Liver (tissue), 9 donors: ENCODE measurements around the gene CRYGA. TPM values are rescaled to one million over a fixed set of nuclear protein-coding genes. Genes with fewer than 3 reads are reported as not detected.

Experiments
- DNase-seq: peaks from one replicate; pipeline ENCODE4 v3.0.0-alpha.2; 2017; ENCODE audit warnings: low spot score
- H3K27ac ChIP-seq, 2 donors: one replicate each; pipeline ENCODE4 v1.7.0; 2013; ENCODE audit warnings: inconsistent platforms in 2 of 2, low read length in 2 of 2, control low read depth in 1 of 2, low read depth in 1 of 2, mild to moderate bottlenecking in 1 of 2
- H3K27me3 ChIP-seq, 4 donors: one replicate each; pipeline versions ENCODE4 v1.6.1 to v1.7.0; 2013; ENCODE audit warnings: low read length in 3 of 4, inconsistent platforms in 1 of 4, mild to moderate bottlenecking in 1 of 4, moderate library complexity in 1 of 4; ENCODE audit not compliant: control insufficient read depth in 4 of 4, insufficient read depth in 4 of 4
- H3K36me3 ChIP-seq, 4 donors: one replicate each; pipeline versions ENCODE4 v1.6.1 to v1.7.0; 2013; ENCODE audit warnings: low read length in 3 of 4, mild to moderate bottlenecking in 3 of 4, low read depth in 1 of 4, moderate library complexity in 1 of 4; ENCODE audit not compliant: control insufficient read depth in 4 of 4, insufficient read depth in 3 of 4
- H3K4me1 ChIP-seq, 4 donors: one replicate each; pipeline versions ENCODE4 v1.6.1 to v1.7.0; 2013; ENCODE audit warnings: low read length in 3 of 4, mild to moderate bottlenecking in 3 of 4, moderate library complexity in 1 of 4; ENCODE audit not compliant: control insufficient read depth in 4 of 4, insufficient read depth in 4 of 4
- H3K4me3 ChIP-seq, 3 donors: one replicate each; pipeline versions ENCODE4 v1.6.1 to v1.7.0; 2013; ENCODE audit warnings: low read length in 3 of 3, control low read depth in 1 of 3, low read depth in 1 of 3, mild to moderate bottlenecking in 1 of 3
- H3K9ac ChIP-seq, 2 donors: one replicate each; pipeline ENCODE4 v1.7.0; 2013; ENCODE audit warnings: low read length in 2 of 2, mild to moderate bottlenecking in 2 of 2, moderate library complexity in 2 of 2, control low read depth in 1 of 2, low read depth in 1 of 2
- H3K9me3 ChIP-seq, 4 donors: one replicate each; pipeline versions ENCODE4 v1.6.1 to v1.7.0; 2013; ENCODE audit warnings: low read length in 3 of 4; ENCODE audit not compliant: control insufficient read depth in 4 of 4
- EGR1 ChIP-seq, 2 donors: IDR thresholded peaks; 2 replicates each; pipeline ENCODE4 v1.6.1; 2016 to 2018; ENCODE audit warnings: antibody characterized with exemption in 2 of 2, low read depth in 2 of 2
- FOXA1 ChIP-seq: IDR thresholded peaks from 2 replicates; pipeline ENCODE4 v1.6.1; 2016; ENCODE audit warnings: antibody characterized with exemption
- FOXA2 ChIP-seq: IDR thresholded peaks from 2 replicates; pipeline ENCODE4 v1.6.1; 2016; ENCODE audit warnings: antibody characterized with exemption
- GABPA ChIP-seq, 2 donors: IDR thresholded peaks in 1 of 2; conservative IDR thresholded peaks in 1 of 2; 2 replicates each; pipeline ENCODE4 v1.6.1; 2016; ENCODE audit warnings: antibody characterized with exemption in 2 of 2, mild to moderate bottlenecking in 1 of 2, moderate library complexity in 1 of 2
- HNF4A ChIP-seq, 2 donors: conservative IDR thresholded peaks; 2 replicates each; pipeline ENCODE4 v1.6.1; 2016; ENCODE audit warnings: antibody characterized with exemption in 2 of 2, mild to moderate bottlenecking in 2 of 2
- NR2F2 ChIP-seq: IDR thresholded peaks from 2 replicates; pipeline ENCODE4 v1.6.1; 2016; ENCODE audit warnings: antibody characterized with exemption
- RAD21 ChIP-seq, 2 donors: IDR thresholded peaks; 2 replicates each; pipeline ENCODE4 v1.6.1; 2016; ENCODE audit warnings: antibody characterized with exemption in 2 of 2, mild to moderate bottlenecking in 2 of 2
- TAF1 ChIP-seq: conservative IDR thresholded peaks from 2 replicates; pipeline ENCODE4 v1.6.1; 2016; ENCODE audit warnings: antibody characterized with exemption, mild to moderate bottlenecking
- WGBS: extraction: QIAGEN DNeasy Blood & Tissue Kit; methylation state at CpG from one replicate; pipeline ENCODE4 v1.1.7; 2013; 5-methylcytosine and 5-hydroxymethylcytosine counted together
- polyA plus RNA-seq, 2 donors: library from polyadenylated mRNA; stranded (reverse) in 1 of 2; unstranded in 1 of 2; fragments of 200-250 nt in 1 of 2; fragments of >200 nt in 1 of 2; fragmentation: Nextera tagmentation in 1 of 2; extraction: Ambion mirVana in 1 of 2; gene quantifications; one replicate each; pipeline versions ENCODE4 v1.2.1 to v1.2.3, GENCODE V29; 2013 to 2015
- total RNA-seq, 2 donors: library from RNA; depleted of rRNA; stranded (reverse); fragments of >200 nt; gene quantifications; one replicate each; pipeline ENCODE4 v1.2.3, GENCODE V29; 2014
- TF ChIP-seq, protein P1 (sequence below): fragments of 150-350 bp; IDR thresholded peaks from 2 replicates; pipeline ENCODE4 v1.5.1; 2017; ENCODE audit warnings: improper control_type of control experiment, low read depth, low read length; ENCODE audit not compliant: missing input control
- TF ChIP-seq, protein P2 (sequence below): IDR thresholded peaks from 2 replicates; pipeline ENCODE4 v1.6.1; 2016; ENCODE audit warnings: antibody characterized with exemption, mild to moderate bottlenecking
- TF ChIP-seq, protein P3 (sequence below): IDR thresholded peaks from 2 replicates; pipeline ENCODE4 v1.6.1; 2016; ENCODE audit warnings: antibody characterized with exemption
- TF ChIP-seq, protein P4 (sequence below): IDR thresholded peaks from 2 replicates; pipeline ENCODE4 v1.6.1; 2016; ENCODE audit warnings: antibody characterized with exemption
- TF ChIP-seq, protein P5 (sequence below): IDR thresholded peaks from 2 replicates; pipeline ENCODE4 v1.6.1; 2016; ENCODE audit warnings: antibody characterized with exemption
- donor health status: healthy.
- donor health status: healthy.
- donor health status: healthy.
- donor health status: healthy.
- donor health status: healthy.

CRYGA gene
- total and polyA plus RNA-seq, 4 donors: not detected

DNA sequence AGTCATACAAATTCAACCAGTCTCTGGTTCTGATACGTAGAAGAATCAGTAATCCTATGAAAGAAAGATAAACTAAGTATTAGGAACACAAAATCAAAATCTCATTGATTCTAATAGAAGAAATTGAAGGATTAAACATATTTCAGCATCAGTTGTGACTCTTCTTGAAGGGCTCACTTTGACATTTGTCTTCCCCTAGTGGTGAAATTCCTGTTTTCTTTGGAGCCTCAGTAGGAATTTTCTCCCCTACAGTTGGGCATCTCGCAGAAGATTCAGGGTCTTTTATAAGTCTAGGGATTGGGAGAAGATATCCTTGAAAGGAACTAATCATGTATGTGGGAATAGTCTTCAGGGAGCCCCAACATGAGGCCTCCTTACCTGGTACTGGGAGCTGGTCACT, 14.6 kb downstream of the CRYGA start:
- Histone ChIP-seq H3K36me3 (no peaks in the 10 kb centered on the region), H3K9me3 (peaks cover 0 to 3% (median 1%) of the 10 kb centered on the region in 4 donors), H3K4me3 (no peak overlapping the region), H3K9ac (no peak overlapping the region), H3K27me3 (peaks cover 0 to 8% (median 0%) of the 10 kb centered on the region in 4 donors), H3K4me1 (peaks cover 0 to 3% (median 0%) of the 10 kb centered on the region in 4 donors), H3K27ac (no peak overlapping the region)
- 85% methylated on average over 2 of the region's 2 CpGs for WGBS
- no peak for TF ChIP-seq FOXA2
- no peak for TF ChIP-seq TAF1
- no peak for TF ChIP-seq NR2F2
- TF ChIP-seq, protein P1, sequence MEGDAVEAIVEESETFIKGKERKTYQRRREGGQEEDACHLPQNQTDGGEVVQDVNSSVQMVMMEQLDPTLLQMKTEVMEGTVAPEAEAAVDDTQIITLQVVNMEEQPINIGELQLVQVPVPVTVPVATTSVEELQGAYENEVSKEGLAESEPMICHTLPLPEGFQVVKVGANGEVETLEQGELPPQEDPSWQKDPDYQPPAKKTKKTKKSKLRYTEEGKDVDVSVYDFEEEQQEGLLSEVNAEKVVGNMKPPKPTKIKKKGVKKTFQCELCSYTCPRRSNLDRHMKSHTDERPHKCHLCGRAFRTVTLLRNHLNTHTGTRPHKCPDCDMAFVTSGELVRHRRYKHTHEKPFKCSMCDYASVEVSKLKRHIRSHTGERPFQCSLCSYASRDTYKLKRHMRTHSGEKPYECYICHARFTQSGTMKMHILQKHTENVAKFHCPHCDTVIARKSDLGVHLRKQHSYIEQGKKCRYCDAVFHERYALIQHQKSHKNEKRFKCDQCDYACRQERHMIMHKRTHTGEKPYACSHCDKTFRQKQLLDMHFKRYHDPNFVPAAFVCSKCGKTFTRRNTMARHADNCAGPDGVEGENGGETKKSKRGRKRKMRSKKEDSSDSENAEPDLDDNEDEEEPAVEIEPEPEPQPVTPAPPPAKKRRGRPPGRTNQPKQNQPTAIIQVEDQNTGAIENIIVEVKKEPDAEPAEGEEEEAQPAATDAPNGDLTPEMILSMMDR: peak; percentile 14
- no peak for DNase-seq

DNA sequence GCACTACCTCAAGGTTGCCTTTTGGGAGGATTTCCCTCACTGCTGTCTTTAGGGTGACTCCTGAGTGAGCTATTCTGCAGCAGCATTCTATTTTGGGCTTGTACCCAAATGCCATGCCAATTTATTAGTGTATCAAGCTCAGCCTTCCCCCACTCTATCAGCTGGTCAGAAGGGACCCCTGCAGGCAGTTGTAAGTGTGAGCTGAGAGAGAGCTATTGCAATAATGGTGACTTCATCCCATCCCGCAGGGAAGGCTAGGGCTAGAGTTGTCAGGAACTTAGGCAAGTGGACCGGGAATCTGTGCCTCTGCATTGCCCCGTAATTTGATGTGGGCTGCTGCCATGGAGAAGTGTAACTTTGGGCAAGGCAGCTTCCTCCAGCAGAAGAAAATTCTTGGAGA, 15.6 kb downstream of the CRYGA start:
- H3K9me3 ChIP-seq: peaks cover 0 to 3% (median 1%) of the 10 kb centered on the region in 4 donors
- WGBS: 92% methylated on average over 3 of the region's 3 CpGs
- no peaks in the 10 kb centered on the region for H3K36me3 ChIP-seq
- no peak overlapping the region for H3K4me3 ChIP-seq
- no peak for DNase-seq
- peaks cover 0 to 3% (median 0%) of the 10 kb centered on the region in 4 donors for H3K4me1 ChIP-seq
- H3K9ac ChIP-seq: no peak overlapping the region
- H3K27ac ChIP-seq: no peak overlapping the region
- peaks cover 0 to 8% (median 0%) of the 10 kb centered on the region in 4 donors for H3K27me3 ChIP-seq
- TF ChIP-seq, protein P2, sequence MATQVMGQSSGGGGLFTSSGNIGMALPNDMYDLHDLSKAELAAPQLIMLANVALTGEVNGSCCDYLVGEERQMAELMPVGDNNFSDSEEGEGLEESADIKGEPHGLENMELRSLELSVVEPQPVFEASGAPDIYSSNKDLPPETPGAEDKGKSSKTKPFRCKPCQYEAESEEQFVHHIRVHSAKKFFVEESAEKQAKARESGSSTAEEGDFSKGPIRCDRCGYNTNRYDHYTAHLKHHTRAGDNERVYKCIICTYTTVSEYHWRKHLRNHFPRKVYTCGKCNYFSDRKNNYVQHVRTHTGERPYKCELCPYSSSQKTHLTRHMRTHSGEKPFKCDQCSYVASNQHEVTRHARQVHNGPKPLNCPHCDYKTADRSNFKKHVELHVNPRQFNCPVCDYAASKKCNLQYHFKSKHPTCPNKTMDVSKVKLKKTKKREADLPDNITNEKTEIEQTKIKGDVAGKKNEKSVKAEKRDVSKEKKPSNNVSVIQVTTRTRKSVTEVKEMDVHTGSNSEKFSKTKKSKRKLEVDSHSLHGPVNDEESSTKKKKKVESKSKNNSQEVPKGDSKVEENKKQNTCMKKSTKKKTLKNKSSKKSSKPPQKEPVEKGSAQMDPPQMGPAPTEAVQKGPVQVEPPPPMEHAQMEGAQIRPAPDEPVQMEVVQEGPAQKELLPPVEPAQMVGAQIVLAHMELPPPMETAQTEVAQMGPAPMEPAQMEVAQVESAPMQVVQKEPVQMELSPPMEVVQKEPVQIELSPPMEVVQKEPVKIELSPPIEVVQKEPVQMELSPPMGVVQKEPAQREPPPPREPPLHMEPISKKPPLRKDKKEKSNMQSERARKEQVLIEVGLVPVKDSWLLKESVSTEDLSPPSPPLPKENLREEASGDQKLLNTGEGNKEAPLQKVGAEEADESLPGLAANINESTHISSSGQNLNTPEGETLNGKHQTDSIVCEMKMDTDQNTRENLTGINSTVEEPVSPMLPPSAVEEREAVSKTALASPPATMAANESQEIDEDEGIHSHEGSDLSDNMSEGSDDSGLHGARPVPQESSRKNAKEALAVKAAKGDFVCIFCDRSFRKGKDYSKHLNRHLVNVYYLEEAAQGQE: no peak
- TF ChIP-seq FOXA2 (no peak), TAF1 (no peak), HNF4A (conservative IDR thresholded peaks at IDR 0.05) (no peak), NR2F2 (no peak), GABPA (IDR thresholded peaks at IDR 0.05 in 1 of 2, conservative IDR thresholded peaks at IDR 0.05 in 1 of 2) (no peak), FOXA1 (no peak), EGR1 (IDR thresholded peaks at IDR 0.05; ENCODE audit: low read depth in 2 of 2) (no peak), RAD21 (IDR thresholded peaks at IDR 0.05) (no peak)
- TF ChIP-seq, protein P1: no peak
- TF ChIP-seq, protein P3, sequence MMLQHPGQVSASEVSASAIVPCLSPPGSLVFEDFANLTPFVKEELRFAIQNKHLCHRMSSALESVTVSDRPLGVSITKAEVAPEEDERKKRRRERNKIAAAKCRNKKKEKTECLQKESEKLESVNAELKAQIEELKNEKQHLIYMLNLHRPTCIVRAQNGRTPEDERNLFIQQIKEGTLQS: no peak
- TF ChIP-seq, protein P4, sequence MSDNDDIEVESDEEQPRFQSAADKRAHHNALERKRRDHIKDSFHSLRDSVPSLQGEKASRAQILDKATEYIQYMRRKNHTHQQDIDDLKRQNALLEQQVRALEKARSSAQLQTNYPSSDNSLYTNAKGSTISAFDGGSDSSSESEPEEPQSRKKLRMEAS: no peak
- TF ChIP-seq, protein P5, sequence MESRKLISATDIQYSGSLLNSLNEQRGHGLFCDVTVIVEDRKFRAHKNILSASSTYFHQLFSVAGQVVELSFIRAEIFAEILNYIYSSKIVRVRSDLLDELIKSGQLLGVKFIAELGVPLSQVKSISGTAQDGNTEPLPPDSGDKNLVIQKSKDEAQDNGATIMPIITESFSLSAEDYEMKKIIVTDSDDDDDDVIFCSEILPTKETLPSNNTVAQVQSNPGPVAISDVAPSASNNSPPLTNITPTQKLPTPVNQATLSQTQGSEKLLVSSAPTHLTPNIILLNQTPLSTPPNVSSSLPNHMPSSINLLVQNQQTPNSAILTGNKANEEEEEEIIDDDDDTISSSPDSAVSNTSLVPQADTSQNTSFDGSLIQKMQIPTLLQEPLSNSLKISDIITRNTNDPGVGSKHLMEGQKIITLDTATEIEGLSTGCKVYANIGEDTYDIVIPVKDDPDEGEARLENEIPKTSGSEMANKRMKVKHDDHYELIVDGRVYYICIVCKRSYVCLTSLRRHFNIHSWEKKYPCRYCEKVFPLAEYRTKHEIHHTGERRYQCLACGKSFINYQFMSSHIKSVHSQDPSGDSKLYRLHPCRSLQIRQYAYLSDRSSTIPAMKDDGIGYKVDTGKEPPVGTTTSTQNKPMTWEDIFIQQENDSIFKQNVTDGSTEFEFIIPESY: no peak
